GM12873 (cell line): ENCODE data around the gene ATP7B.

Experiments used
- CTCF ChIP-seq: IDR thresholded peaks from 2 replicates; pipeline ENCODE4 v1.5.1; 2012; ENCODE audit warnings: low read depth, mild to moderate bottlenecking, moderate library complexity, low read length, control low read depth; ENCODE audit not compliant: insufficient read depth; ENCODE audit errors: missing control alignments

The ATP7B gene

GRCh38 chr13:51958217-51958547 lies 53.1 kb downstream of the ATP7B start:
- no peak for TF ChIP-seq CTCF

- no peak for TF ChIP-seq CTCF
These were observed 53.7 kb downstream of the ATP7B start for GRCh38 chr13:51957377-51958216.

GRCh38 chr13:51956717-51957116 lies 54.5 kb downstream of the ATP7B start:
- no peak for TF ChIP-seq CTCF

GRCh38 chr13:51955816-51956603 lies 55.2 kb downstream of the ATP7B start:
- TF ChIP-seq CTCF = no peak

GRCh38 chr13:51955281-51955771 lies 55.9 kb downstream of the ATP7B start:
- TF ChIP-seq CTCF = no peak

GRCh38 chr13:51953347-51954195 lies 57.7 kb downstream of the ATP7B start:
- TF ChIP-seq CTCF = no peak
